Stimulated activated CD8-positive, alpha-beta memory T cell treated with anti-CD3 and anti-CD28 coated beads, Interleukin-7, amount 100 ng/mL, for 48 hours (primary cell): ENCODE data around the gene NOX1.

Source experiments
- DNase-seq, 2 donors: peaks; one replicate each; pipeline ENCODE4 v3.0.0-alpha.2; 2020; ENCODE audit warnings: low read depth in 1 of 2; ENCODE audit errors: extremely low read depth in 1 of 2

NOX1 gene

DNA sequence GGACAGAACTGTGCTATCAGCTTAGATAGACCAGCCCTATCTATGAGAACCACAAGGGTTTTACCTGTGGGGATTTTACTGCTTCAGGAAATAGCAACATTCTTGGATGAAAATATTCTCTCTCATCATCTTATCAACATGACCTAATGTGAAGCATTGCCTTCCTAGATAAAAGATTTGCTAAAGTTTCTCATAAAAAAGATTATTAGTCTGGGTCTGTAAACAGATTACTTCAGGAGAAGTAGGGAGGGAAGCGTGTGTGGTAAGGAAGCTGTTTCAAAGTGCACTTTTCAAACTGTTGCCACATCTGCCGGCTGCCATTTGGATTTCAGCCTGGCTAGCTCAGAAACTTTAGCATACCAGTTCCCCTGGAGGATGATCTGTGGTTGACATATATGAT, at the start of gene NOX1:
Gene NOX1, minus strand, starts transcription at position 35 of the 400 bp plus-strand sequence. CDS start 220 bp downstream, outside the sequence.
- no peak for DNase-seq

GRCh38 chrX:100915562-100915961, 41.4 kb upstream of the NOX1 start:
- no peak for DNase-seq

DNA sequence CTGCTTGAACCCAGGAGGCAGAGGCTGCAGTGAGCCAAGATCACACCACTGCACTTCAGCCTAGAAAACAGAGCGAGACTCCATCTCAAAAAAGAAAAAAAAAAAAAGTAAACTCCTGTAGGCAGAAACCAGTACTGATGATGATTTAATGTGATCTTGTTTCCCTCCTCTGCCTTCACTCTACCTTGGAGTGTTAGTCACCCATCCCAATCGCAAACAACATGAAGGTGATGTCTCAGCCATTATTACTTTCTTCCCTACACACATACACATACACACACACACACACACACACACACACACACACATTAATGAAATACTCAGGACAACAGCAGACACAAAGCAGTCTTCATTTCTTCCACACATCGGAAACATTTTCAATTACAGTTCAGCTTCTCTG, 39.0 kb upstream of the NOX1 start:
- no peak for DNase-seq

- DNase-seq, result no peak
Measured at GRCh38 chrX:100911731-100912130, 37.6 kb upstream of the NOX1 start.

- DNase-seq, result no peak
Measured at GRCh38 chrX:100905620-100906019, 31.5 kb upstream of the NOX1 start.

DNA sequence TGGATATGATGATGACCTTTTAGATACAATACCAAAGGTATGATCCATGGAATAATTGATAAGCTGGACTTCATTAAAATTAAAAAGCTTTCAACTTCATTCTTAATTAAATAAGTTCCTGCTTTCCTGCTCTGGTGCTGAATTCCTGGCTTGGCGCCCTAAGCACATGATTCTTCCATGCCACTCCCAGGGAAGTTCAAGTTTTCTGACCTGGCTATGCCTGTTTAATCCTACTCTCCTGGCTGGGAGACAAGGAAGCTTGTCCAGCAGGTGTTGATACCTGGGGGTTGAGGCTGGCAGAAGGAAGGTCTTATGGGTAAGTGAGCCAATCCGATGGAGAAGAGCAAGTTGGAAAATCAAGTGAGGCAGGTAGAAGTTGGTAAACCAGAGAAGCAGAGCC, 30.3 kb upstream of the NOX1 start:
- no peak for DNase-seq

GRCh38 chrX:100895365-100896075, 21.4 kb upstream of the NOX1 start:
- no peak for DNase-seq

DNA sequence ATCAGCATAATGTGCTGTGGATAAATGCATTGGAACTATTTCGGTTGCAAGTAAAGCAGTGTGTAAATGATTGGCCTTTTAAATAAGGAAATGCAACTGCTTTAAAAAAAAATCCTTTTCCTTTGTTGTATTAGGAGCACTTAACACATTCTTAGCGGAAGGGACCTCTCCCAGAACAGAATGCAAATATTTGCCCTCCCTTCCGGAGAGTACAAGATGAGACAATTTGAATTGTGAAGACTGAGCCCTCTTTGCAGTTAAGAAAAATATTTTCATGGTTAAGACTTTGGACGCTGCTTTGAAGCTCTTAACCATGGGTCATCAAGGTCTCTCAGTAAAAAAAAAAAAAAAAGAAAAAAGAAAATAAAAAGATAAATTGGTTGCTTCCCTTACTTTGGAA, 9.5 kb upstream of the NOX1 start:
- no peak for DNase-seq

- DNase-seq, result no peak
Measured at GRCh38 chrX:100880368-100880767, 6.2 kb upstream of the NOX1 start.

DNA sequence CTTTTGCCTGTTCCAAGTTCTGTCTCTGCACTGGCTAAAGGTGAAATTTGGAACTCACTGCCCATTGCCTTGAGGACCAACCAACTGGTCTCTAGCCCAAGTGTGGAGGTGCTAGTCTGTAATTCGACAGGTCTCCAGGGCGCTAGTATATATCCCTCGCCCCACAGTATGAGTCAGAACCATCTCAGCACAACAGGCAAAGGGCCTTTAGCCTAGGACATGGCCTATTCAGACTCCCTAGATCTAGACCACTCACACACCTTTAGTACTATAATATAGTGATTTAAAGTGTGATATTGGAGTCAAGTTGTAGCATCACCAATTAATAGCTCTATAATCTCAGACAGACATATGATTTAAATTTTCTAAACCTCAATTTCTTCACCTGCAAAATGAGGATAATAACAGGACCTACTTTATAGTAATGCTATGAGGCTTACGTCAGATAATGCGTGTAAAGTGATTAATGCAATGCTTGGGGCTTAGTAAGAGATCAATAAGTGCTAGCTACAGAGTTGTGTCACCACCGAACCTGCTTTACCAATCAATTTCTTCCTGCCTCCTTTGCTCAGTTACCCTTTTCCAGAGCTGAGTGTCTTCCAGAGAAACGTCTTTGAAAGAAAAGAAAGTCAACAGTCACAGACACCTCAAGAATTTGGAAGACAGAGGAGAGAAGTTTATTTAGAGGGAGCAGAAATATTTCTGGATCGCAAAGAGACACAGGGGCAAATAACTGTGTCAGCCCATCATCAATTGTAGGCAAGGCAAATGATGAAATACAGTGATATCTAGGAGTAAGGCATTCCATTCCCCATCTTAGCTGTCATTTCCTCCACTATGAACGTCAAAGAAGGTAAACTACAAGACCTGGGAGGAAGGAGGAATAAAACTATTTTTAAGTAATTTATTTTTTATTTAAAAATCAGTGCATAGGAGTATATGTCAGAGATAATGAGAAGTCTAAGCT, 2.3 kb downstream of the NOX1 start:
- no peak for DNase-seq

- DNase-seq, result no peak
Measured at GRCh38 chrX:100870527-100870926, 3.6 kb downstream of the NOX1 start.

DNA sequence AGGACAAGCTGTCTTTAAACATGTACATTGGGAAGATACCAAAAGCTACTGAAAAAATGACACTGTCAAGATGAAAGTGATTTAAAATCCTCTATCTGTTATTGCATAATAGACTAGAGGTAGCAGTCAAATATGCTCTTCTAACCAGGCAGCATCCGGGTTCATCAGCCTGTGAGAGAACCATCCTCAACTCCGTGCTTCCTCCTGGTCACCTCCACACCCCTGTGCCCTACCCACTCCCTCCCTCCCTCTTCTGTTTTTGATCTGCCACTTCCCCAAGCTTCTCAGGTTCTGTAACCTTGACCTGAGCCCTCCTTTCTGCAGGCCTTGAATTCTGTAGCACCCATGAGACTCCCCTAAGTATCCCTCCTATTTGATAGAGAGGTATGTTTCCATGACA, 5.9 kb downstream of the NOX1 start:
- DNase-seq, result no peak

DNA sequence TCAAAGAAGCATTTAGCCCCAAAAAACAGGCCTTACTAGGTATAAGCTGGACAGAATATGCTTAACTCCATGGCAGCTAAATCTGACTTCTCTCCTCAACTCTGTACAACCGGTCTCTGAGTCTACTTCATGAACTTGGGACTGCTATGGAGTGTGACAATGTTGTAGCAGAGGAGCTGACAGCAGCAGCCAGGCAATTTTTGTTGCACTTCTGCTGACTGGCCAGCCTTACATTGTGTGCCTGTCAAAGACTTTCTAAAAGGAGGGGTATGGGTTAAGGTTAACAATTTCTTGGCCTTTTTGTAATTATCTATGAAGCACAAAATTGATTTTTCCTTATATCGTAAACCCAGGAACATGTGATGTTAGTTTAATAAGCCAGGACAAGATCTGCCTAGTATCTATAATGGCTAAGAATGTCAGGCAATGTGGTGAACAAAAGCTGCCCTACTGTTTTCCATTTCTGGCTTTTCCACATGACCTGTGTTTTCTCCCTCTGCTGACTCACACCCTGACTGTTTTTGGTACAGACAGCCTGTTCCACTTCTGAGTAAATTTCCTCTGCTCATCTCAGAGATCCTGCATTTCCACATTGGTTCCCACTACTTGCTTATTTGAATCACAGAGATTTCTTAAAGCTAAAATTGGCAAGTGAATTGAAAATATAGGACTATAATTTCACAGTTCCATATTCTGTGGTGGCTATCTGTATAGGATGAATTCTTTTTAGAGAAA, 9.3 kb downstream of the NOX1 start:
- DNase-seq, result no peak

DNA sequence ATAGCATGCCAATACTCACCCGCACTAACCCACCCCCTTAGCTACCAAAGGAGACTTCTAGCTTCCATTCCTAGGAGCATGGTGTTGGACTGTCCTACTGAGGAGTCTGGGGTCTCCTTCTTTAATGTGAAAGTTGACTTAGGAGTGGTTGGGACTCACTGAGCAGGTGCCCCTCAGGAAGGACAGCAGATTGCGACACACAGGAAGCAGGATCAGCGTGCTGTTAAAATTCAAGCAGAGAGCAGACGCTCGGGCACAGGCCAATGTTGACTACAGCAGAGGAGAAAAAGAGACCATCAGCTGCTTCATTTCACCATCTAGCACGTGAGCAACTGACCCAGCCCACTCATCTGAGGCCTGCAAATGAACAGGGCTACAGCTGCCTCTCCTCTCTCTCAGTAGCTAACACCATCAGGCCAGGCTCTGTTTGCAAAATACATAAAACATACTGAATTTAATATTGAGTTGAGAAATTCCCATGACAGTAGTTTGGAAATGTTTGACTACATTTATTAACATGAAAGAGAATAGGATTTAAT, 10.8 kb downstream of the NOX1 start:
- DNase-seq, result no peak

DNA sequence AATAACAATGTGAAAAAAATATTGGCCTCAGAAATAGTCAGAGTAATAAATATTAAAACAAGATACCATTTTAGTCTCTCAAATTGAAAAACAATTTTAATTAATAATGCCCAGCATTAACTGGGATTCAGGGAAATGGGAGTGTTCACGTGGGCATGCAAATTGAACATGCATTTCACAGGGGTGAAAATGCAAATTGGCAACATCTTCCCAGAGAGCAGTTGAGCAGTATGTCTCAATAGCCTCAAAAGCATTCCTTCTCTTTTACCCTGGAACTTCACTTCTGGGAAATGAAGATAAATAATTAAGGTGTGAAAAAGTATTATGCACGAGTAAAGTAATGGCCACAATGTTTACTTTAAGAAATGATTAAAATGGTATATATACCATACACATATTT, 21.3 kb downstream of the NOX1 start:
- DNase-seq, result no peak

DNA sequence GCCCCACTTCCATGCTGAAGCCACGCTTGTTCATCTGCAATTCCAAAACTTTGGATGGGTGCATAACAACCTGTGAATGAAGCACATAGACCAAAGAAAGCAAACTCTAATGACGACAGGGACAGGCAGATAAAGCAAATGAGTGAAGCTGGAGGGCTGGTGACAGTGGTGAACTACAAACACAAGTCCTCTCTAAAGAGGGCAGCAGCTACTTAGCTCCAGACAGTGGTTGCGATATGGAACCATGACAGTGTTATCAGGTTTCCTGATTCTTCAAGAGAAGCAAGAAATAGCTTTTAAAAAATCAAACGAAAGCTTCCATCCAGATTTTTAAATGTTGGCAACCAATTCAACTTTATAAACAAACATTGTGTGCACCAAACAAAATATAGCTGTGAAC, 23.8 kb downstream of the NOX1 start:
- DNase-seq, result no peak

- no peak for DNase-seq
Measured at GRCh38 chrX:100831219-100831946, 42.8 kb downstream of the NOX1 start.

DNA sequence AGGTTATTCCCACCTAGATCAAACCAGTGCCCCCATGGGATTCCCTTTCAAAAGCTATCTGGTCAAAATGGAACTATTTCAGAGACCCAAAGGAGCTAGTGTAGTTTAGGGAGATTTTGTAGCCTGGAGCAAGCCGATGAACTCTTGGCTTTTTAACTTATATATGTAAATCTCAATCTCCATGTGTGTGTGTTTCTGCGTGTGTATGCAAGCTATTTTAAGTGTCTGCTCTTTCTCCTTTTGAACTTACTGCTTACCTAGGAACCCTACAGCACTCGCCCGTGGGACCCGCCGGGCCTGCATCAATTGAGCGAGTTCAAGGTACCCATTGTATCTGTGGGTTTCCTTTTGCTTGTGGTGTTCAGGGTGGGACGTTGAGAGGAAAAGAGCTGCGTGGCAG, 43.6 kb downstream of the NOX1 start:
- DNase-seq, result no peak

DNA sequence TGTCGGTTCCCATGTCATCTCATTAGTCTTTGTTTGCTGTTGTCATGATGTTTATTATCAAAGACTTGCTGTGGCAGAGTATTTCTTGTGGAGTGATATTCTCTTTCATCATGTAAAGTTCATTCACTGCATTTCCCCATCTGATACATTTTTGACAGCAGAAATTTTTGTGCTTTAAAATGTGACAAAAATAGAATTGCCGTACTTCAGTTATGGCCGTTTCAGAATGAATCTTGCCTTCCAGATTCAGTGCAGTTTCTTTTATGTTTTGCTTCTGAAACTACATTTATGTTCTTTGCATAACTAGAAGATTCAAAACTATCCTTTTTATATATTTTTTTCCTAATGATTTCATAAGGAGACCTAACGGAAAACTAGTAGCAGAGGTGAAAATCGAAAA, 44.0 kb downstream of the NOX1 start:
- DNase-seq, result no peak

DNA sequence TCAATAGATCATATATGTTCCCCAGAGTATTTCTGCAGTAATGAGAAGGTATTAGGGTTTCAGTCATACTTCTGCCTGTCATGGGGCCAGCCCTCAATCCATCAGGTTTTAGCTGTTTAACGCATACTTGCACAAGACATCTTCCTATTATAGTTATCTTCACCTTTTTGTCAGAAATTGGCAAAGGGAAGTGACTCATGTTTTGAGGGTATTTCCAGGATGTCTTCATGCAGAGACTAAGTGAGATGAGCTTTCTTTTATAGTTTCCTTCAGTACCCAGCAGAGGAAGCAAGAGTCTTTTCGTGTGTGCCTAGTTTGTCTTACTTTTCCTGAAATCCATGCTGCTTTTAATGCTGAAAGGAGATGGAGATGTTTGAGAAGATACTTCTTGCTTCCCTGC, 44.4 kb downstream of the NOX1 start:
- DNase-seq, result no peak
